ENCODE measurements around the gene ATP10A. TPM values are rescaled to one million over a fixed set of nuclear protein-coding genes. Genes with fewer than 3 reads are reported as not detected.

Gene ATP10A
- total and polyA plus RNA-seq, 2 of the 8 experiments (the other 6 are each of a cell fraction or from before 2014, with no cell fraction given), result 2.0 to 2.8 TPM

DNA sequence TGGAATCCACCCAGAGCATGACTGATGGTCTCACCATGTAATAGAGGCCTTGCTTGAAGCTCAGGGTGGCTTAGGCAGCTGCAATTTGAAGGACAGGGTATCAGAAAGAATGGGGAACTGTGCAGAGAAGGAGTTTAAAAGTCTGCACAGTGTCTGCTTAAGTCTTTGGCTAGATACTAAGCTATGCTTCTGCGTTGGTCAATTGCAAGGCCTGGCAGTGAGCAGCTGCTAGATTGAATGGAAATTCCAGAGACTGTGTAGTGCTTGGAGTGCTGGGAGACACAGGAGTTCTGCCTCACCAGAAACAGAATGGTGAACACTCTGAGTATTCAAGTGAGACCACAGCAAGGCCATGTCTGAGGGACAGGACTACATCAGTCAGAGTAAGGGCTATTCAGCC is 17.3 kb upstream of the ATP10A start:
- no peaks in the 10 kb centered on the region for H3K79me2 ChIP-seq (ENCODE audit: control insufficient read depth in 1 of 2, insufficient read depth in 2 of 2, low read length in 2 of 2)
- H3K27ac ChIP-seq (ENCODE audit: low read depth, low read length), result no peak overlapping the region
- H3K36me3 ChIP-seq (ENCODE audit: control insufficient read depth in 2 of 4, insufficient read depth in 4 of 4, low read length in 3 of 4), result no peaks in the 10 kb centered on the region
- no peak overlapping the region for H4K5ac ChIP-seq (ENCODE audit: insufficient read length, low read depth, low read length)
- 88% methylated on average over 1 of the region's 1 CpG; no CpG with 5 or more reads in 1 of the 2 experiments for WGBS, 2 experiments (ENCODE audit: extremely low coverage in 1 of 2, insufficient coverage in 1 of 2, insufficient read length in 1 of 2, insufficient replicate concordance in 2 of 2, low coverage in 1 of 2, low lambda C conversion rate in 2 of 2, missing lambda C conversion rate in 1 of 2)
- H3K9ac ChIP-seq (replicated peaks in 1 of 4; ENCODE audit: extremely low read depth in 1 of 4, low read depth in 3 of 4, low read length in 3 of 4), result no peak overlapping the region
- H2BK5ac ChIP-seq (ENCODE audit: low read depth, low read length), result no peak overlapping the region
- no peaks in the 10 kb centered on the region for H4K20me1 ChIP-seq (replicated peaks in 1 of 2; ENCODE audit: control insufficient read depth in 1 of 2, insufficient read depth in 2 of 2, low read length in 2 of 2)
- no peak overlapping the region for H3K23ac ChIP-seq (ENCODE audit: insufficient read length)
- H2BK20ac ChIP-seq (ENCODE audit: low read length), result no peak overlapping the region
- no peak overlapping the region for H3K14ac ChIP-seq (ENCODE audit: insufficient read length)
- no peak overlapping the region for H4K91ac ChIP-seq (replicated peaks; ENCODE audit: insufficient read length, low read length)
- H3K18ac ChIP-seq (ENCODE audit: extremely low read depth, low read length), result no peak overlapping the region
- H2BK12ac ChIP-seq (ENCODE audit: low read depth, low read length), result no peak overlapping the region
- H3K56ac ChIP-seq (replicated peaks; ENCODE audit: insufficient read length, low read depth, low read length), result no peak overlapping the region
- no peak for TF ChIP-seq CREB1 (IDR thresholded peaks at IDR 0.05)
- H3K23me2 ChIP-seq (ENCODE audit: low read depth, low read length), result no peaks in the 10 kb centered on the region; the same call in 1 of the 2 replicates
- H3K4me3 ChIP-seq (ENCODE audit: extremely low read depth in 1 of 4, insufficient read depth in 2 of 4, low read depth in 3 of 4, low read length in 4 of 4), result no peak overlapping the region
- no peaks in the 10 kb centered on the region for H3K79me1 ChIP-seq (ENCODE audit: low read depth, low read length)
- no peak overlapping the region for H3K4ac ChIP-seq (replicated peaks; ENCODE audit: insufficient read length, low read depth, low read length)
- DNase-seq (ENCODE audit: low read depth in 1 of 2, low spot score in 2 of 2) (no peak), FAIRE-seq (no peak)
- peaks cover 0 to 1% (median 0%) of the 10 kb centered on the region in 4 experiments; a peak in 1 of 7 replicates for H3K27me3 ChIP-seq (replicated peaks in 1 of 4; ENCODE audit: control insufficient read depth in 3 of 4, extremely low read depth in 1 of 4, insufficient read depth in 3 of 4, low read length in 3 of 4)
- H3K4me1 ChIP-seq (replicated peaks in 1 of 4; ENCODE audit: control insufficient read depth in 3 of 4, insufficient read depth in 4 of 4, low read length in 3 of 4), result no peaks in the 10 kb centered on the region
- ChIA-PET CTCF (ENCODE audit: partially characterized antibody) (interaction anchor here (0.8 kb wide), 1 partner anchor 21 kb away, joined by 3 read pairs; no protein-coding TSS in a partner anchor), POLR2A (ENCODE audit: partially characterized antibody) (interaction anchor here (1.2 kb wide), 1 partner anchor 56 kb away, joined by 3 read pairs; no protein-coding TSS in a partner anchor)
- no peak overlapping the region for H2BK120ac ChIP-seq (replicated peaks; ENCODE audit: low read depth, low read length)
- no peak overlapping the region for H2AFZ ChIP-seq (ENCODE audit: low read length)
- no peak overlapping the region for H2BK15ac ChIP-seq (ENCODE audit: low read length)
- H3K4me2 ChIP-seq (ENCODE audit: insufficient read depth in 1 of 2, low read depth in 2 of 2, low read length in 2 of 2), result no peak overlapping the region
- H4K8ac ChIP-seq (ENCODE audit: extremely low read depth, insufficient read depth, low read length), result no peak overlapping the region
- no peak overlapping the region for H2AK5ac ChIP-seq (ENCODE audit: low read depth, low read length)
- peaks cover 0 to 2% of the 10 kb centered on the region in 2 experiments; a peak in 1 of 4 replicates for H3K9me3 ChIP-seq (ENCODE audit: insufficient read depth in 2 of 2, low read depth in 1 of 2, low read length in 1 of 2)

Measured in H1 (cell line).